ENCODE data around the gene FBXO34.

GRCh38 chr14:55328317-55328716 is 57.1 kb downstream of the FBXO34 start:
- TF ChIP-seq ZNF274 (IDR thresholded peaks at IDR 0.05; ENCODE audit: low read depth, low read length) (no peak), YY1 (IDR thresholded peaks at IDR 0.05; ENCODE audit: insufficient read depth, insufficient read length) (no peak), SUZ12 (IDR thresholded peaks at IDR 0.05; ENCODE audit: extremely low read depth, insufficient read depth, insufficient read length) (no peak)

Data from NT2/D1 (cell line).